Activated naive CD8-positive, alpha-beta T cell treated with anti-CD3 and anti-CD28 coated beads for 36 hours (primary cell): Measurements from ENCODE around the gene ANO8. TPM values are rescaled to one million over a fixed set of nuclear protein-coding genes. Genes with fewer than 3 reads are reported as not detected.
"Not testable (repeated sequence)": the region's sequence is repeated elsewhere in the genome, so short reads cannot be mapped to it uniquely, and the experiment has no call there.

ENCODE experiments used
- DNase-seq: peaks from one replicate; pipeline ENCODE4 v3.0.0; 2021
- H3K27ac Mint-ChIP-seq: one replicate; pipeline ENCODE4 v1.8.0; 2022; ENCODE audit warnings: mild to moderate bottlenecking, moderate library complexity, mixed read lengths
- H3K27me3 Mint-ChIP-seq: one replicate; pipeline ENCODE4 v1.8.0; 2022; ENCODE audit warnings: mild to moderate bottlenecking, mixed read lengths
- H3K36me3 Mint-ChIP-seq: one replicate; pipeline ENCODE4 v1.8.0; 2021; ENCODE audit warnings: mild to moderate bottlenecking, mixed read lengths
- H3K4me1 Mint-ChIP-seq: one replicate; pipeline ENCODE4 v1.8.0; 2021; ENCODE audit warnings: mixed read lengths
- H3K4me3 Mint-ChIP-seq: one replicate; pipeline ENCODE4 v1.8.0; 2022; ENCODE audit warnings: mild to moderate bottlenecking, moderate library complexity, mixed read lengths
- H3K9me3 Mint-ChIP-seq: one replicate; pipeline ENCODE4 v1.8.0; 2022; ENCODE audit warnings: mixed read lengths
- total RNA-seq, 2 experiments: library from RNA; stranded (reverse); gene quantifications; one replicate each; pipeline ENCODE4 v1.2.3, GENCODE V29; 2021

ANO8 gene
- total RNA-seq, 2 experiments from 2014 or later, result 2.5 to 2.7 TPM

DNA sequence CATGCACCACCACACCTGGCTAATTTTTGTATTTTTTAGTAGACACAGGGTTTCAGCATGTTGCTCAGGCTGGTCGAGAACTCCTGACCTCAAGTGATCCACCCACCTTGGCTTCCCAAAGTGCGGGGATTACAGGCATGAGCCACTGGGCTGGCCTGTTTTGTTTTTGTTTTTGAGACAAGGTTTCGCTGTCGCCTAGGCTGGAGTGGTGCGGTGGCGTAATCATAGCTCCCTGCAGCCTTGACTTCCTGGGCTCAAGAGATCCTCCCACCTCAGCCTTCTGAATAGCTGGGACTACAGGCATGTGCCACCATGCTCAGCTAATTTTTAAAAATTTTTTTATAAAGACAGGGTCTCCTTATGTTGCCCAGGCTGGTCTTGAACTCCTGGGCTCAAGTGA, 39.1 kb downstream of the ANO8 start:
- H3K27me3 Mint-ChIP-seq, H3K36me3 Mint-ChIP-seq, H3K4me3 Mint-ChIP-seq, H3K27ac Mint-ChIP-seq, H3K9me3 Mint-ChIP-seq, DNase-seq: not testable (repeated sequence)
- H3K4me1 Mint-ChIP-seq, result peaks cover 11% of the 10 kb centered on the region

DNA sequence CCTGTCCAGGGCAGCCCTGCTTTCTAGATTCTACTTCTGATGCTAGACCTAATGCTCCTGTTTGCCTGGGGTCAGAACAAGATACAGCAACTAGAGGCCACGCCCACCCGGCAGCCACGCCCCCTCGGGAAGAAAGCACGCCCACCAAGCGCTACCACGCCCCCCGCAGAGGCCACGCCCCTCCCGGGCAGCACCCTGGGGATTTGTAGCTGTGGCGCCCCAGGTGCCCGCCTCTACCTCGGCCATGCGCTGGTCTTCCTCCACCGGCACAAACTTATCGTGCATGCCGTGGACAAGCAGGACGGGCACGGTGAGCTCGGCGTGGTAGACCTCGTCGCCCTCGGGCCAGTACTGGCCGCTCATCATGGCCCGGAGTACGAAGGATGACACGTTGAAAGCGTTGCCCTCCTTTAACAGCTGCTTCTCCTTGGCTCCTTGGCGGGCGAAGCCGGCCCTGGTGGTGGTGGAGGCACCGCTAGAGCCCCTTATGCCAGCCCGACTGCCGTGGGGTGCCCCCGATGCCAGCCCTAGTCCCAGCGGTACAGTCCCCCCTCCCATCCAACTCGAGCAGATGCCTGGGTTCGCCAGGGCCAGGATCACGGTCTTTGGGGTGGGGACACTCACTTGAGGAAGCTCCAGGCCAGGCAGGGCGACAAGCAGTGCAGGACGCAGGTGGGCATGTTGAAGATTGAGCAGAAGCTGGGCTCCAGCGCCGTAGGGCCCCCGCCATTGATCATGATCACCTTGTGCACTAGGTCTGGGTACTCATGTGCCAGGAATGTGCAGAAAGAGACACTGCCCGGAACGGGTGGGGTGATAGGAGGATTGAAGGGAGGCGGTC, 40.4 kb downstream of the ANO8 start:
- Mint-ChIP-seq H3K27me3 (no peaks in the 10 kb centered on the region), H3K9me3 (no peaks in the 10 kb centered on the region), H3K4me1 (peaks cover 11% of the 10 kb centered on the region), H3K27ac (no peak overlapping the region), H3K4me3 (no peak overlapping the region), H3K36me3 (peaks cover 6% of the 10 kb centered on the region)
- peak; percentile 66 for DNase-seq

DNA sequence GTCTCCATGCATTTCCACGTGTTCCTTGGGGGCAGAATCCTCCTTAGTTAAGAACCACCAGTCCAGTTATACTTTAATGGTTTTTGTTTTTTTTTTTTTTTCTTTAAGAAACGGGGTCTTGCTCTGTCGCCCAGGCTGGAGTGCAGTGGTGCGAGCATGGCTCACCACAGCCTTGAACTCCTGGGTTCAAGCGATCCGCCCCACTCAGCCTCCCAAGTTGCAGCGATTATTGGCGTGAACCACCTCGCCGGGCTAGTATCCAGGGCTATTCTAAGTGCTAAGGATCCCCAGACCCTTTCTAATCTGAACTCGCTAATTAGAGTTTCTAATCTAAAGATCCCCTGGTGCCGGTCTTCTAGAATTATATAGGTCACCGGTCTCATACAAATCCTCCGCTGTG, 41.0 kb downstream of the ANO8 start:
- peaks cover 6% of the 10 kb centered on the region for H3K36me3 Mint-ChIP-seq
- no peak overlapping the region for H3K4me3 Mint-ChIP-seq
- H3K27me3 Mint-ChIP-seq, result no peaks in the 10 kb centered on the region
- DNase-seq, result no peak
- no peak overlapping the region for H3K27ac Mint-ChIP-seq
- peaks cover 11% of the 10 kb centered on the region for H3K4me1 Mint-ChIP-seq
- no peaks in the 10 kb centered on the region for H3K9me3 Mint-ChIP-seq

DNA sequence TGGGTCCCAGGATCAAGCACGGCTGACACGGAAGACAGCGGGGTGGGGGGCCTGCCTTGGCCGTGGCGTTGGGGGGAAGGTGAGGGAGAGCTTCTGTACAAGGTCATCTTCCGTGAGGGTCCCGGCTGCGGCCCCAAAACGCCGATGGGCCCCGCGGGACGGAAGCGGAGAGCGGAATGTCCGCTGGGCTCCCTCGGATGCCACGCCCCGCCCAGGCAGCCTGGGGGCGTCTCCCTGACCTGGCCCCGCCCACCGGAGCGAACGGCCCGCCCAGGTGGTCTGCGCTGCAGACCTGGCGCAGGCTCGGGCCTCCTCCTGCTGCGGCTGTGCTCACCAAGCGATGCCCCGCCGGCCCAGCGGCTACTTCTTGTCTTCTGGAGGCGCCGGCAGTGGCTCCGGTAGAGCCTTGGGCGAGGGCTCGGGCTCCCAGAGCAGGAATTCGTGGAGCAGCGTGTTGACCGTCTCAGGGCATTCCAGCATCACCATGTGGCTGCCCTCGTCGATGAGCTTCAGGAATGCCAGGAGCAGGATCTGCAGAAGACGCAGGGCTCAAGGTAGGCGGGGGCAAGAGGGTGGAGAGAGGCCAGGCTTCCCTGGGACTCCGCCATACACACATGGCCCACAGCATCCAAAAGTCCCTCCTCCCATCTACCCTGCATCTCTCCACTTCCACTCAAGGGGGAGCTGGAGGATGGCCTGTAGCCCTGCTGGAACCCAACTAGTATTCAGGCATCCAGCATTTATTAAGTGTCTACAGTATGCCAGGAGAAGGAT, 42.2 kb downstream of the ANO8 start:
- Mint-ChIP-seq H3K4me1 (peaks cover 11% of the 10 kb centered on the region), H3K9me3 (no peaks in the 10 kb centered on the region), H3K36me3 (peaks cover 6% of the 10 kb centered on the region), H3K27me3 (no peaks in the 10 kb centered on the region), H3K4me3 (peak overlapping the region; percentile 88), H3K27ac (peak overlapping the region; percentile 84)
- peak; percentile 89 for DNase-seq

- Mint-ChIP-seq H3K9me3 (no peaks in the 10 kb centered on the region), H3K36me3 (peaks cover 16% of the 10 kb centered on the region), H3K4me3 (no peak overlapping the region), H3K27ac (no peak overlapping the region), H3K4me1 (peaks cover 5% of the 10 kb centered on the region), H3K27me3 (no peaks in the 10 kb centered on the region)
- DNase-seq, result peak; percentile 67
These were observed 45.2 kb downstream of the ANO8 start for GRCh38 chr19:17289489-17289888.

- no peak for DNase-seq
- peaks cover 30% of the 10 kb centered on the region for H3K36me3 Mint-ChIP-seq
- H3K4me3 Mint-ChIP-seq, result no peak overlapping the region
- peaks cover 2% of the 10 kb centered on the region for H3K27me3 Mint-ChIP-seq
- H3K4me1 Mint-ChIP-seq, result peaks cover 4% of the 10 kb centered on the region
- no peak overlapping the region for H3K27ac Mint-ChIP-seq
- H3K9me3 Mint-ChIP-seq, result no peaks in the 10 kb centered on the region
These were observed 47.9 kb downstream of the ANO8 start for GRCh38 chr19:17286752-17287151.

DNA sequence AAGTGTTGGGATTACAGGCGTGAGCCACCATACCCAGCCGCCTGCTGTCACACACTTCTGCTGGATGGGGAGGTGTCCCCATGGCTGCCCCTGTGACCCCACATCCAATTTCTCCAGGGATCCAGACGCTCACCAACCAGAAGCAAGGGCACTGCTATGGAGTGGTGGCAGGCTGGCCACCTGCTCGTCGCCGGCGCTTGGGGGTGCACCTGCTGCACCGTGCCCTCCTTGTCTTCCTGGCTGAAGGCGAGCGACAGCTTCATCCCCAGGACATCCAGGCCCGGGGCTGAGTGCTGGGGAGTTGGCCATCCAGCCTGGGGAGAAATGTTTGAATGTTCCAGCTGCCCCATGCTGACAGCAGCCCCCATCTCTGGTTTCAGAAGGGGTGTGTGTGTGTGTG, 48.4 kb downstream of the ANO8 start:
- H3K27me3 Mint-ChIP-seq, result peaks cover 2% of the 10 kb centered on the region
- no peak overlapping the region for H3K4me3 Mint-ChIP-seq
- H3K9me3 Mint-ChIP-seq, result no peaks in the 10 kb centered on the region
- H3K4me1 Mint-ChIP-seq, result peaks cover 6% of the 10 kb centered on the region
- no peak overlapping the region for H3K27ac Mint-ChIP-seq
- DNase-seq, result no peak
- H3K36me3 Mint-ChIP-seq, result peaks cover 30% of the 10 kb centered on the region

DNA sequence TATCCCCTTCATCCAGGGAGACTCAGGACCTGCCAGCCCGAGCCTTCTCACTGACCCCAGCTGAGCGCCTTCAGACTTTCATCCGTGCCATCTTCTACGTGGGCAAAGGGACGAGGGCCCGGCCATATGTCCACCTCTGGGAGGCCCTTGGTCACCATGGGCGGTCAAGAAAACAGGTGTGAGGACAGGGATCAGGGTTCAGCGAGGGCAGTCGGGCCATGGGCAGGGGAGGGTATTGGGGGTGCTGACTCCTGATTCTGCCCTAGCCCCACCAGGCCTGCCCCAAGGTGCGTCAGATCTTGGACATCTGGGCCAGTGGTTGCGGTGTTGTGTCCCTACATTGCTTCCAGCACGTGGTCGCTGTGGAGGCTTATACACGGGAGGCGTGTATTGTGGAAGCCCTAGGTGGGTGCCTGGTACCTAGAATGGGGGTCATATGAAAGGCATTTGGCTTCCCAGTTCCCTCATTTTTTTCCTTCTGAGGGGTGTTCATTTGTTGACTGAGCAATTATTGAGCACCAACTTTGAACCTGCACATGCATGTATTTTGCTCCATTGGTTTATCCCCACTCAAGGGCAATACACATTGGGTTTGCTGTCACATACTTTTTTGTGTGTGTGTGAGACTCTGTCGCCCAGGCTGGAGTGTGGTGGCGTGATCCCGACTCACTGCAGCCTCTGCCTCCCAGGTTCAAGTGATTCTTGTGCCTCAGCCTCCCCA, 49.1 kb downstream of the ANO8 start:
- no peak overlapping the region for H3K4me3 Mint-ChIP-seq
- peaks cover 30% of the 10 kb centered on the region for H3K36me3 Mint-ChIP-seq
- peaks cover 2% of the 10 kb centered on the region for H3K27me3 Mint-ChIP-seq
- DNase-seq, result no peak
- H3K4me1 Mint-ChIP-seq, result peaks cover 8% of the 10 kb centered on the region
- no peak overlapping the region for H3K27ac Mint-ChIP-seq
- H3K9me3 Mint-ChIP-seq, result no peaks in the 10 kb centered on the region

DNA sequence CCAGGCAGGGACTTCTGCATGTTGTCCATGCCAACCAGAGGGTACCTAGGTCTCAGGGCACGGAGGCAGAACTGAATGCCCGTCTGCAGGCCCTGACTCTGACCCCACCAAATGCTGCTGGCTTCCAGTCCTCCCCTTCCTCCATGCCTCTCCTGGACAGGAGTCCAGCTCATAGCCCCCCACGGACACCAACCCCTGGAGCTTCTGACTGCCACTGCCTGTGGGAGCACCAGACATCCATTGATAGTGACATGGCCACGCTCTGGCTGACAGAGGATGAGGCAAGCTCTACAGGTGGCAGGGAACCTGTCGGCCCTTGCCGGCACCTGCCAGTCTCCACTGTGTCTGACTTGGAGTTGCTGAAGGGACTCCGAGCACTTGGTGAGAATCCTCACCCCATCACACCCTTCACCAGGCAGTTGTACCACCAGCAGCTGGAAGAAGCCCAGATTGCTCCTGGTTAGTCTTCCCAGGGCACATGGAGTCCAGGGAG, 51.1 kb downstream of the ANO8 start:
- H3K27me3 Mint-ChIP-seq, result peaks cover 2% of the 10 kb centered on the region
- no peak overlapping the region for H3K27ac Mint-ChIP-seq
- H3K4me3 Mint-ChIP-seq, result peak overlapping the region; percentile 49
- H3K36me3 Mint-ChIP-seq, result peaks cover 30% of the 10 kb centered on the region
- no peaks in the 10 kb centered on the region for H3K9me3 Mint-ChIP-seq
- DNase-seq, result no peak
- peaks cover 8% of the 10 kb centered on the region for H3K4me1 Mint-ChIP-seq

DNA sequence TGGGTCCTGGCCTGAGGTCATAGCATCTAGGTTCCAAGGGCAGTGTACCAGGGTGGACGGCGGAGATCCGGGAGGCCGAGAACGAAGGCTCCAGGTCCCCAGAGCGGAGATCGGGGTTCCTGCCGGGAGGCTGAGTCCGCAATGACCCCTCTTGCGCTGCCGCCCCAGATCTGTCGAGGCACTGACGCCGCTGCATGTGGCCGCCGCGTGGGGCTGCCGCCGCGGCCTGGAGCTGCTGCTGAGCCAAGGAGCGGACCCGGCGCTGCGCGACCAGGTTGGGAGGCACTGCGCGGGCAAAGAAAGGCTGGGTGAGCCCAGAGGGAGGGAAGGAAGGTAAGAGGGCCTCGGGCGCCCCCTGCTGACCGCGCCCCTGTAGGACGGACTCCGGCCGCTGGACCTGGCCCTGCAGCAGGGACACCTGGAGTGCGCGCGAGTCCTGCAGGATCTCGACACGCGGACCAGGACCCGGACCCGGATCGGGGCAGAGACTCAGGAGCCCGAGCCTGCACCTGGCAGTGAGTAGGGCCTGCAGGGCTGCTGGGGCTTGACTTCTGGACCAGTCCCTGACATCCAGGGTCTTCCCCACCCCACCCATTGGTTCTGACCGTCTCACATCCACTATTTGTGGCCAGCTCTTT, 52.0 kb downstream of the ANO8 start:
- Mint-ChIP-seq H3K9me3 (no peaks in the 10 kb centered on the region), H3K36me3 (peaks cover 31% of the 10 kb centered on the region), H3K27me3 (peaks cover 2% of the 10 kb centered on the region), H3K4me1 (peaks cover 8% of the 10 kb centered on the region), H3K4me3 (peak overlapping the region; percentile 85), H3K27ac (peak overlapping the region; percentile 75)
- peak; percentile 85 for DNase-seq

DNA sequence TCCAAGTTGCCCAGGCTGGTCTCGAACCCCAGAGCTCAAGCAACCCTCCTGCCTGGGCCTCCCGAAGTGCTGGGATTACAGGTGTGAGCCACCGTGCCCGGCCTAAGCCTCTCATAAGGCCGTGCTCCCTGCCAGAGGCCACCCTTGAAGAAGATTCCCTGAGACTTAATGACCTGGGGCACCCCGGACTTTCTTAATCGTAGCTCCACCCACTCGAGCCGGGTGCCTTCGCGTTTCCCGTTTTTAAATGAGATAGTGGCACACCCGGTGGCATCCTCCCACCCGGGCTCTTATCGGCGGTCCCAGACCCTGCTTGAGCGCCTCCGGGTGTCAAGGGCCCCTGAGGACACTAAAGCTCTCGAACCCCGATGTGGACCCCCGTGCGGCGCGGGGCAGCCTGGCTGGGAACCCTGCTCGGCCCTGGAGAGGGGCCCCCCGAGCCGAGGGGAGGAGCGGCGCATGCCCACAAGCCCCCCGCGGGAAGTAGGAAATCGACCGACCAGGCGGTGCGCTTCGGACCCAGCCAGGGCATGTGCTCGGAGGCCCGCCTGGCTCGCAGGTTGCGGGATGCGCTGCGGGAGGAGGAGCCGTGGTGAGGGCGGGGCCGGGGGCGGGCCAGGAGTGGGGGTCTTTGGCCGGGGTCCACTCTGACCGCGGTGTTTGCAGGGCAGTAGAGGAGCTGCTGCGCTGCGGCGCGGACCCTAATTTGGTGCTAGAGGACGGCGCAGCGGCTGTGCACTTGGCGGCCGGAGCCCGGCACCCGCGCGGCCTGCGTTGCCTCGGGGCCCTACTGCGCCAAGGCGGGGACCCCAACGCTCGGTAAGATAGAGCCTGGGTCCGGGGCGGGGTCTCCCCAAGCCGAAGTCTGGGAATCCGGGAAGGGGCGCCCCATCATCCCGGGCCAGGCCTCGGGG, 53.0 kb downstream of the ANO8 start, which contains the start of gene ANKLE1:
ANKLE1 (plus strand) TSS at position 511 of the 914 bp plus-strand sequence; CDS start at position 531, 20 bp downstream.
- H3K27me3 Mint-ChIP-seq, result peaks cover 2% of the 10 kb centered on the region
- no peaks in the 10 kb centered on the region for H3K9me3 Mint-ChIP-seq
- H3K4me1 Mint-ChIP-seq, result peaks cover 8% of the 10 kb centered on the region
- DNase-seq, result peak; percentile 73
- H3K4me3 Mint-ChIP-seq, result peak within 1 kb of the TSS; percentile 85
- peaks cover 34% of the 10 kb centered on the region for H3K36me3 Mint-ChIP-seq
- H3K27ac Mint-ChIP-seq, result peak within 1 kb of the TSS; percentile 75

DNA sequence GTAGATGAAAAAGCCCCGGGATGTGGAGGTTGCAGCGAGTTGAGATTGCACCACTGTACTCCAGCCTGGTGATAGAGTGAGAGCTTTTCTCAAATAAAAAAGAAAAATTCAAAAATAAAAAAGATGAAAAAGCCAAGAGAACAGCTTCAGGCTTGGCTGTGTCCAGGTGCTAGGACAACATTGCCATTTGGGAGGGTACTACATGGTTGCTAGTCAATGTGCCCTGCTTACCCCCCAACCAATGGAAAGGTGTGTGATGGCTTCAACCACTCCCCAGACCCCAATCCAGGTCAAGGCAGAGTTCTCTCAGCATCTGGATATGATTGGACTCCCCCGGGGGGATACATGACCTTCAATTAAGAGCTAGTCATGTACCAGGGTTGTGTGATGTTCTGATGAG, 55.2 kb downstream of the ANO8 start:
- Mint-ChIP-seq H3K9me3 (no peaks in the 10 kb centered on the region), H3K4me3 (no peak overlapping the region), H3K4me1 (peaks cover 8% of the 10 kb centered on the region), H3K27me3 (peaks cover 2% of the 10 kb centered on the region), H3K27ac (no peak overlapping the region), H3K36me3 (peaks cover 31% of the 10 kb centered on the region)
- DNase-seq, result no peak

GRCh38 chr19:17275441-17276175, 59.0 kb downstream of the ANO8 start:
- H3K4me3 Mint-ChIP-seq, result no peak overlapping the region

More at GRCh38 chr19:17275441-17276175, 59.0 kb downstream of the ANO8 start:
- Mint-ChIP-seq H3K9me3 (no peaks in the 10 kb centered on the region), H3K4me1 (no peaks in the 10 kb centered on the region), H3K27me3 (no peaks in the 10 kb centered on the region), H3K27ac (no peak overlapping the region), H3K36me3 (peaks cover 28% of the 10 kb centered on the region)
- no peak for DNase-seq
